ENCODE results near the gene ADAMTS1. TPM values are rescaled to one million over a fixed set of nuclear protein-coding genes. Genes with fewer than 3 reads are reported as not detected.
A peak's percentile ranks its signal among the peaks of the same experiment; 100 is the strongest.

The ADAMTS1 gene
- total RNA-seq, 2 experiments from 2014 or later: 1.1 to 2.4 TPM

- peaks cover 9% of the 10 kb centered on the region for H3K4me1 Mint-ChIP-seq
- no peaks in the 10 kb centered on the region for H3K9me3 Mint-ChIP-seq
- H3K36me3 Mint-ChIP-seq (ENCODE audit: low read depth): peaks cover 3% of the 10 kb centered on the region
- DNase-seq: no peak
- ChIA-PET CTCF (no interaction called here), POLR2A (no interaction called here)
- H3K4me3 Mint-ChIP-seq: no peak overlapping the region
- H3K27me3 Mint-ChIP-seq: peaks cover 34% of the 10 kb centered on the region
- H3K27ac Mint-ChIP-seq: no peak overlapping the region
Observed at GRCh38 chr21:26851109-26851944, 6.1 kb upstream of the ADAMTS1 start.

- ChIA-PET CTCF (no interaction called here), POLR2A (no interaction called here)
- Mint-ChIP-seq H3K4me3 (no peak overlapping the region), H3K4me1 (peaks cover 17% of the 10 kb centered on the region), H3K27me3 (peaks cover 43% of the 10 kb centered on the region), H3K27ac (no peak overlapping the region), H3K36me3 (ENCODE audit: low read depth) (peaks cover 3% of the 10 kb centered on the region), H3K9me3 (no peaks in the 10 kb centered on the region)
- DNase-seq: no peak
Observed at GRCh38 chr21:26850116-26850643, 5.0 kb upstream of the ADAMTS1 start.

- ChIA-PET CTCF (no interaction called here), POLR2A (no interaction called here)
- H3K27me3 Mint-ChIP-seq: peaks cover 46% of the 10 kb centered on the region
- peaks cover 17% of the 10 kb centered on the region for H3K4me1 Mint-ChIP-seq
- peak; percentile 50 for DNase-seq
- peaks cover 3% of the 10 kb centered on the region for H3K36me3 Mint-ChIP-seq (ENCODE audit: low read depth)
- no peak overlapping the region for H3K27ac Mint-ChIP-seq
- H3K9me3 Mint-ChIP-seq: no peaks in the 10 kb centered on the region
- H3K4me3 Mint-ChIP-seq: no peak overlapping the region
Observed at GRCh38 chr21:26849428-26850115, 4.4 kb upstream of the ADAMTS1 start.

- no peaks in the 10 kb centered on the region for H3K9me3 Mint-ChIP-seq
- CTCF ChIA-PET: interaction anchor here (1.3 kb wide), 1 partner anchor 1898 kb away, joined by 3 read pairs; no protein-coding TSS in a partner anchor
- no peak overlapping the region for H3K4me3 Mint-ChIP-seq
- POLR2A ChIA-PET: no interaction called here
- H3K36me3 Mint-ChIP-seq (ENCODE audit: low read depth): peaks cover 3% of the 10 kb centered on the region
- H3K4me1 Mint-ChIP-seq: peaks cover 28% of the 10 kb centered on the region
- peaks cover 59% of the 10 kb centered on the region for H3K27me3 Mint-ChIP-seq
- DNase-seq: no peak
- no peak overlapping the region for H3K27ac Mint-ChIP-seq
Observed at GRCh38 chr21:26847921-26848320, 2.7 kb upstream of the ADAMTS1 start.

GRCh38 chr21:26847002-26847401 lies 1.8 kb upstream of the ADAMTS1 start:
- POLR2A ChIA-PET: no interaction called here
- H3K27me3 Mint-ChIP-seq: peaks cover 60% of the 10 kb centered on the region
- H3K9me3 Mint-ChIP-seq: no peaks in the 10 kb centered on the region
- H3K27ac Mint-ChIP-seq: no peak overlapping the region
- H3K4me3 Mint-ChIP-seq: peak overlapping the region; percentile 64
- no peak for DNase-seq
- H3K36me3 Mint-ChIP-seq (ENCODE audit: low read depth): peaks cover 3% of the 10 kb centered on the region
- peaks cover 28% of the 10 kb centered on the region for H3K4me1 Mint-ChIP-seq
- CTCF ChIA-PET: interaction anchor here (1.3 kb wide), 1 partner anchor 1899 kb away, joined by 3 read pairs; no protein-coding TSS in a partner anchor

- ChIA-PET CTCF (interaction anchor here (0.5 kb wide), 1 partner anchor 40 kb away, joined by 6 read pairs; no protein-coding TSS in a partner anchor), POLR2A (no interaction called here)
- no peak overlapping the region for H3K27ac Mint-ChIP-seq
Observed at GRCh38 chr21:26846036-26846931, 1.1 kb upstream of the ADAMTS1 start.

GRCh38 chr21:26845759-26846035 lies 488 bp upstream of the ADAMTS1 start:
- ChIA-PET POLR2A (no interaction called here), CTCF (interaction anchor here (0.5 kb wide), 1 partner anchor 40 kb away, joined by 6 read pairs; no protein-coding TSS in a partner anchor)
- H3K36me3 Mint-ChIP-seq (ENCODE audit: low read depth): peaks cover 4% of the 10 kb centered on the region
- no peaks in the 10 kb centered on the region for H3K9me3 Mint-ChIP-seq
- H3K27me3 Mint-ChIP-seq: peaks cover 58% of the 10 kb centered on the region
- H3K4me3 Mint-ChIP-seq: peak overlapping the region; percentile 64
- peaks cover 30% of the 10 kb centered on the region for H3K4me1 Mint-ChIP-seq
- no peak overlapping the region for H3K27ac Mint-ChIP-seq
- no peak for DNase-seq

More at GRCh38 chr21:26846036-26846931, 1.1 kb upstream of the ADAMTS1 start:
- no peak for DNase-seq
- Mint-ChIP-seq H3K4me1 (peaks cover 28% of the 10 kb centered on the region), H3K4me3 (peak overlapping the region; percentile 64), H3K36me3 (ENCODE audit: low read depth) (peaks cover 3% of the 10 kb centered on the region), H3K9me3 (no peaks in the 10 kb centered on the region), H3K27me3 (peaks cover 61% of the 10 kb centered on the region)

- CTCF ChIA-PET: interaction anchor here (0.8 to 1.0 kb wide), 2 partner anchors 10 to 18 kb away, joined by 3 to 4 read pairs; no protein-coding TSS in a partner anchor
- Mint-ChIP-seq H3K36me3 (ENCODE audit: low read depth) (peaks cover 9% of the 10 kb centered on the region), H3K4me3 (peak overlapping the region; percentile 77), H3K9me3 (no peaks in the 10 kb centered on the region), H3K27ac (peak overlapping the region; percentile 68), H3K4me1 (peaks cover 41% of the 10 kb centered on the region), H3K27me3 (peaks cover 64% of the 10 kb centered on the region)
- DNase-seq: peak; percentile 19
- POLR2A ChIA-PET: no interaction called here
Observed at GRCh38 chr21:26844258-26845065, 747 bp downstream of the ADAMTS1 start.

GRCh38 chr21:26843933-26844257 lies 1.3 kb downstream of the ADAMTS1 start:
- peaks cover 9% of the 10 kb centered on the region for H3K36me3 Mint-ChIP-seq (ENCODE audit: low read depth)
- H3K4me3 Mint-ChIP-seq: peak overlapping the region; percentile 77
- H3K27me3 Mint-ChIP-seq: peaks cover 60% of the 10 kb centered on the region
- peaks cover 43% of the 10 kb centered on the region for H3K4me1 Mint-ChIP-seq
- no peaks in the 10 kb centered on the region for H3K9me3 Mint-ChIP-seq
- H3K27ac Mint-ChIP-seq: peak overlapping the region; percentile 68
- ChIA-PET POLR2A (no interaction called here), CTCF (no interaction called here)
- no peak for DNase-seq

- Mint-ChIP-seq H3K27me3 (peaks cover 54% of the 10 kb centered on the region), H3K9me3 (no peaks in the 10 kb centered on the region), H3K36me3 (ENCODE audit: low read depth) (peaks cover 11% of the 10 kb centered on the region), H3K27ac (peak overlapping the region; percentile 68), H3K4me3 (peak overlapping the region; percentile 77), H3K4me1 (peaks cover 43% of the 10 kb centered on the region)
- peak; percentile 57 for DNase-seq
- ChIA-PET CTCF (interaction anchor here (0.7 kb wide), 1 partner anchor 1902 kb away, joined by 3 read pairs; no protein-coding TSS in a partner anchor), POLR2A (no interaction called here)
Observed at GRCh38 chr21:26842974-26843932, 2.0 kb downstream of the ADAMTS1 start.

GRCh38 chr21:26842300-26842699 lies 2.9 kb downstream of the ADAMTS1 start:
- no peak for DNase-seq
- H3K27me3 Mint-ChIP-seq: peaks cover 45% of the 10 kb centered on the region
- CTCF ChIA-PET: interaction anchor here (1.0 kb wide), 1 partner anchor 27 kb away, joined by 3 read pairs; no protein-coding TSS in a partner anchor
- no peaks in the 10 kb centered on the region for H3K9me3 Mint-ChIP-seq
- H3K4me1 Mint-ChIP-seq: peaks cover 43% of the 10 kb centered on the region
- H3K27ac Mint-ChIP-seq: no peak overlapping the region
- POLR2A ChIA-PET: no interaction called here
- peak overlapping the region; percentile 8 for H3K4me3 Mint-ChIP-seq
- H3K36me3 Mint-ChIP-seq (ENCODE audit: low read depth): peaks cover 12% of the 10 kb centered on the region

Data from activated CD4-positive, alpha-beta T cell treated with anti-CD3 and anti-CD28 coated beads, Interleukin-2, amount 10 ng/mL, durations not matched to agents 7 days and 5 days (primary cell).